Measurements from ENCODE around the gene DTHD1.

Gene DTHD1

DNA sequence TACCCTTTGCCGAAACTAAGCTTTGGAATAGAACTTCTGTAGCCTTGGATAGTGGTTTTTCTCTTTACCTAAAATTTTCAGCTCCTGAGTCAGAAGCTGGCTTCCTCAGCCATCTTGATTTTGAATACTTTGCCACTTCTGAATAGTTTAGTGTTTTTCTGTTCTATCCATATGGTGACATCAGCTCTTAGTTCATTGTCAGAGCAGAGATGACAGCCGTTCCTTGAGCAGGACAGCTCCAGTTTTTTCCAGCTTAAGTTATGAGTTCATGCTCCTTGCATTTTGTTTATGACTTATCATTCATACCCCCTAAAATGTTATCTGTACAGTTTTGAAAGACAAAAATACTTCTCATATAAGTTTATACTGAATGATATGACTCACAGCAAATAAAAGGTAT is 47.8 kb downstream of the DTHD1 start:
- Mint-ChIP-seq H3K4me1 (ENCODE audit: low read depth) (peaks cover 43% of the 10 kb centered on the region), H3K27me3 (no peaks in the 10 kb centered on the region), H3K27ac (peak overlapping the region; percentile 85), H3K9me3 (no peaks in the 10 kb centered on the region), H3K36me3 (ENCODE audit: low read depth) (peaks cover 7% of the 10 kb centered on the region), H3K4me3 (no peak overlapping the region)
- intact Hi-C loops (cut with micrococcal nuclease): loop anchor here (5.0 kb wide), 1 partner anchor 42 kb away; no protein-coding TSS in a partner anchor

GRCh38 chr4:36330796-36331195 is 49.4 kb downstream of the DTHD1 start:
- Mint-ChIP-seq H3K4me1 (ENCODE audit: low read depth) (peaks cover 28% of the 10 kb centered on the region), H3K36me3 (ENCODE audit: low read depth) (peaks cover 7% of the 10 kb centered on the region), H3K27ac (no peak overlapping the region), H3K27me3 (no peaks in the 10 kb centered on the region), H3K9me3 (no peaks in the 10 kb centered on the region), H3K4me3 (no peak overlapping the region)
- intact Hi-C loops (cut with micrococcal nuclease): no loop called here

- Mint-ChIP-seq H3K4me3 (no peak overlapping the region), H3K27me3 (no peaks in the 10 kb centered on the region)
- intact Hi-C loops (cut with micrococcal nuclease): no loop called here
Observed at GRCh38 chr4:36332023-36332781, 50.8 kb downstream of the DTHD1 start.

GRCh38 chr4:36332782-36333131 is 51.3 kb downstream of the DTHD1 start:
- Mint-ChIP-seq H3K4me1 (ENCODE audit: low read depth) (peaks cover 31% of the 10 kb centered on the region), H3K9me3 (no peaks in the 10 kb centered on the region), H3K4me3 (no peak overlapping the region), H3K27me3 (no peaks in the 10 kb centered on the region), H3K27ac (no peak overlapping the region), H3K36me3 (ENCODE audit: low read depth) (peaks cover 7% of the 10 kb centered on the region)
- intact Hi-C loops (cut with micrococcal nuclease): no loop called here

More at GRCh38 chr4:36332023-36332781, 50.8 kb downstream of the DTHD1 start:
- no peaks in the 10 kb centered on the region for H3K9me3 Mint-ChIP-seq
- peaks cover 7% of the 10 kb centered on the region for H3K36me3 Mint-ChIP-seq (ENCODE audit: low read depth)
- H3K4me1 Mint-ChIP-seq (ENCODE audit: low read depth): peaks cover 35% of the 10 kb centered on the region
- no peak overlapping the region for H3K27ac Mint-ChIP-seq

DNA sequence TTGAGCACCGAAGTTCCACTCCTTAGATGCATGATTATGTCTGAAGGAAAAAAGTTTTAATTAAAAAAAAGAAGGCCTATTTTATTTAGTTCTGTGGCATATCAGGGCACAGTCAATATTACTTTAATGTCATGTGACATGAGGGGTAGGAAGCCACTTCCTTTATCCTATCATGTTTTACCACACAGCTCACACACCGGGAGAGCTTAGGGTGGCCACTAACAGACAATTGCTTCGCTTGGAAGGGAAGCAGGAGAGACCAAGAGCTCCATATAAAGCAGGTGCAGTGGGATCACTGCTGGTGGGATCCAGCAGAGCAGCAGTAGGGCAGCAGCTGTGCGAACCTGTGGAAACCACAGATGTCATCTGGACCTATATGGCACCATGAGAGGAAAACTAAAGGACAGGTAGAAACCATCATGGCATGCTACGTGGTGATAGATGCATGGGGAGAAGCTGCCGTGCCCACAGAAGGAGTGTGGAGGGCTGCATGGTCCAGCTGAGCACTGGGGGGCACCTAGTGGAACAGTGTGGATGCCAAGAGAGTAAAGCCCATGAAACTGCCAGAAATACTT is 52.0 kb downstream of the DTHD1 start:
- Mint-ChIP-seq H3K27ac (no peak overlapping the region), H3K4me1 (ENCODE audit: low read depth) (peaks cover 25% of the 10 kb centered on the region), H3K4me3 (no peak overlapping the region), H3K27me3 (no peaks in the 10 kb centered on the region), H3K36me3 (ENCODE audit: low read depth) (peaks cover 7% of the 10 kb centered on the region), H3K9me3 (no peaks in the 10 kb centered on the region)
- intact Hi-C loops (cut with micrococcal nuclease): no loop called here

GRCh38 chr4:36337665-36338185 is 56.3 kb downstream of the DTHD1 start:
- no peaks in the 10 kb centered on the region for H3K9me3 Mint-ChIP-seq
- intact Hi-C loops (cut with micrococcal nuclease): no loop called here

GRCh38 chr4:36338973-36339372 is 57.6 kb downstream of the DTHD1 start:
- no peak overlapping the region for H3K4me3 Mint-ChIP-seq
- intact Hi-C loops (cut with micrococcal nuclease): no loop called here
- H3K27me3 Mint-ChIP-seq: no peaks in the 10 kb centered on the region
- no peaks in the 10 kb centered on the region for H3K9me3 Mint-ChIP-seq
- H3K27ac Mint-ChIP-seq: no peak overlapping the region
- peaks cover 11% of the 10 kb centered on the region for H3K4me1 Mint-ChIP-seq (ENCODE audit: low read depth)
- no peaks in the 10 kb centered on the region for H3K36me3 Mint-ChIP-seq (ENCODE audit: low read depth)

More at GRCh38 chr4:36337665-36338185, 56.3 kb downstream of the DTHD1 start:
- Mint-ChIP-seq H3K36me3 (ENCODE audit: low read depth) (no peaks in the 10 kb centered on the region), H3K27ac (no peak overlapping the region), H3K4me3 (no peak overlapping the region), H3K27me3 (no peaks in the 10 kb centered on the region), H3K4me1 (ENCODE audit: low read depth) (peaks cover 16% of the 10 kb centered on the region)

DNA sequence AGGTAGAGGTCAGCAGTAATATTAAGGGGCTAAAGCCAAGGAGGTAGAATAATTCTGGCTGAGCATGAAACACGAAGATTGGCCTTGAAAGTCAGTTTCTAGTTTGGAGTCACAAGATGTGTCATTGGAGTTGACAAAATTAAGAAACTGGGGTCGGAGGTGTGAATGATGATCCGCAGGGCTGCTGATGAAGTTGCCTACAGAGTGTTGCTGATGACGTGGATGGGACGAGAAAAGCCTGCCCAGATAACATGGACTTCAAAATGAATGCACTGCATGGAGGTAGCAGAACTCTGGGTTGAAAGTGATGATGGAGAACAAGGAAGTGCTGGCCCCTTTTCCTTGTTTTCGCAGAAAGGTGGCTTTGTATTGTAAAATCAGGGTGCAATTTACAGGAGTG is 60.5 kb downstream of the DTHD1 start:
- Mint-ChIP-seq H3K9me3 (no peaks in the 10 kb centered on the region), H3K36me3 (ENCODE audit: low read depth) (no peaks in the 10 kb centered on the region), H3K4me3 (no peak overlapping the region), H3K4me1 (ENCODE audit: low read depth) (peaks cover 3% of the 10 kb centered on the region), H3K27me3 (no peaks in the 10 kb centered on the region), H3K27ac (no peak overlapping the region)
- intact Hi-C loops (cut with micrococcal nuclease): no loop called here

GRCh38 chr4:36343501-36344175 is 62.2 kb downstream of the DTHD1 start:
- intact Hi-C loops (cut with micrococcal nuclease): no loop called here
- no peaks in the 10 kb centered on the region for H3K36me3 Mint-ChIP-seq (ENCODE audit: low read depth)
- no peaks in the 10 kb centered on the region for H3K9me3 Mint-ChIP-seq
- H3K27ac Mint-ChIP-seq: no peak overlapping the region
- no peaks in the 10 kb centered on the region for H3K27me3 Mint-ChIP-seq
- H3K4me1 Mint-ChIP-seq (ENCODE audit: low read depth): peaks cover 6% of the 10 kb centered on the region
- H3K4me3 Mint-ChIP-seq: no peak overlapping the region

DNA sequence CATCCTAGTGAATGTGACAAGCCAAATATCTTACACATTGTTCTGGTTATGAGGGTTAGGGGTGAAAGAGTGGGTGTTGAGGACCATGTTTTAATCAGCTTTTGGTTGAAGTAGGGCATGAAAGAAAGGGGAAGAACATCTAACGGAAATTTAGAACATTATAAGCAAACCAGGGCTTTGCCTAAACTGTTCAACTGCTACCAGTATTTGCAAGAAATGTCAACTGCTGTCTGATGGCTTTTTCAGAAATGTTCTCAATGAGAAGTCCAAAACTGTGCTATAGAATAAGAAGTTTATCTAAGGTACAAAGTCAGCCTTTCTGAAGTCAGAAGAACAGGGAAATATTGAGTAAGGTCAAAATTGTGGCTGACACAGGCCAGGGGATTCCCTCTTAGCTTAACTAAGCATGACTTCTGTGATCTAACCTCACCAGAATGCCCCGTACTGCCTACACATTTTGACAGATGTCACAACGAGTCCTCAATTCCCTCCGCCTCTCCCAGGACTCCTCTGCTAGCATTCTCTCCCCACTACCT is 67.1 kb downstream of the DTHD1 start:
- H3K9me3 Mint-ChIP-seq: no peaks in the 10 kb centered on the region
- no peaks in the 10 kb centered on the region for H3K27me3 Mint-ChIP-seq
- no peaks in the 10 kb centered on the region for H3K36me3 Mint-ChIP-seq (ENCODE audit: low read depth)
- intact Hi-C loops (cut with micrococcal nuclease): loop anchor here (2.0 kb wide), 1 partner anchor 24 kb away; no protein-coding TSS in a partner anchor
- H3K4me1 Mint-ChIP-seq (ENCODE audit: low read depth): peaks cover 27% of the 10 kb centered on the region
- H3K27ac Mint-ChIP-seq: peak overlapping the region; percentile 57
- no peak overlapping the region for H3K4me3 Mint-ChIP-seq

DNA sequence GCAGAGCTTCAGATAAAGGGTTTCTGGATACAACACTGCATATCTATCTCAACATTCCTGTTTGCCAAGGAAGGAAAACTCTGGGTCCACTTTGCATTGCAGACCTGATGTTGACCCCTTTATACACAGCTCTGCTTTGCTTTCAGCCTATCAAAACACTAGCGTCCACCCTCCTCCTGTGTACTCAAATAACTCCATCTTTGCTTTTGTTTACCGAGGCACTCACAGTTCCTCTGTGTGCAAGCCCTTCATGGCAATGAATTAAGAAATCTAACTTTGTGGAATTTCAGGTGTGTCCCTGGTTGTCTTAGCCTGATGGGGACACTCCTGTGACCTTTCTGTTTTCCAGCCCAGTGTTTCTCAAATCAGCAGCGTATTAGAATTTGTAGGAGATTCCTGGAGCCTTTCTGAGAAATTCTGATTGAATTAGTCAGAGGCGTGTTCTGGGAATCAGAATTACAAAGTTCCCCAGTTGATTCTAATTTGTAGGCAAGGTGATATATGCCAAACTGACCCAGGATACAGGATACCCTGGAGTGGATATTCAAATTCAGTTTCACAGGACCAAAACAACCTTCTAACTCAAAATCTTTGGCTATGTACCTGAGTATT is 68.6 kb downstream of the DTHD1 start:
- Mint-ChIP-seq H3K4me1 (ENCODE audit: low read depth) (peaks cover 27% of the 10 kb centered on the region), H3K27me3 (no peaks in the 10 kb centered on the region), H3K27ac (peak overlapping the region; percentile 57), H3K36me3 (ENCODE audit: low read depth) (no peaks in the 10 kb centered on the region), H3K9me3 (no peaks in the 10 kb centered on the region), H3K4me3 (no peak overlapping the region)
- intact Hi-C loops (cut with micrococcal nuclease): loop anchor here (2.0 to 5.0 kb wide), 3 partner anchors 25 to 1042 kb away; no protein-coding TSS in a partner anchor

DNA sequence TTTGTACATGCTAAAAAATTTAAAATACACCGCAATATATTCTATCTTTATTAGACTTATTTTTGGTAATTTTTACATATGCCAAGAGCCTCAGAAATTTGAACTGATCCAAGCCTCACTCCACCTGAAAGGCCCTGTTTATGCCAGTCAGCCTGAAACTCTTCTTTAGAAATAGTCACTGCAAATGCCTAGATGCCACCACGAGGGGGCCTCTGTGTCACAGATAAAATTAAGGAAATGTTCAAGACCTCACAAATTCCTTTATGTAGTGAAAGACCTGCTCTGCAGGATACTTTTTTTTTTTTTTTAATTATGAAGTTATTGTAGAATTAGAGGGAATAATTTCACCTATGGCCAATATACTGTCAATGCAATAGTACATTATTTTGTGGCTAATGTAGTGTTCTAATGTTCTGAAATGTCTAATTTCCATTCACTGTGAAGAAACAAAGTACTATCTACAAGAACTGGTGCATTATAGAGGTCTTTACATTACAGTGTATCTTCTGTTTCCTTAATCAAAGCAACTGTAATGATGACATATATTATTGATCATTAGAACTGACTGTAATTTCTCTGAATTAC is 69.8 kb downstream of the DTHD1 start:
- Mint-ChIP-seq H3K27ac (peak overlapping the region; percentile 57), H3K27me3 (no peaks in the 10 kb centered on the region), H3K36me3 (ENCODE audit: low read depth) (no peaks in the 10 kb centered on the region), H3K9me3 (no peaks in the 10 kb centered on the region), H3K4me3 (no peak overlapping the region), H3K4me1 (ENCODE audit: low read depth) (peaks cover 27% of the 10 kb centered on the region)
- intact Hi-C loops (cut with micrococcal nuclease): loop anchor here (1.0 to 5.0 kb wide), 3 partner anchors 48 to 1041 kb away; no protein-coding TSS in a partner anchor

DNA sequence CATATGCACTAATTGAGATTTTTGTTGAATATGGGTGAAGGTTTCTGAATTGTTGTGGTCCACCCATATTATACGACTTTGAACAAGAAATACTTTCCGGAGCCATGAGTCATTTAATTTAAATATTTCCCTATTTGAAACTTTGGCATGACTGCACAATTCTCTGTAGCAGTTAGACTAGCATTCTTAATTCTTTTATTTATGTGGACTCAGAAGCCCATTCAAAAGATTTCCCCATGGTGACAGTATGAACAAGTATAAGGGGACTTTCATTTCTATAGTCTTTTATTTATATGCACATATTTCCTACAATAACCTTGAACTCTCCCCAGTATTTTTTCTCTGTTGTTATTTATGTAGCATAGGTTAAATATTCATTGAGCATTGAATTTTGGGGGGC is 72.6 kb downstream of the DTHD1 start:
- Mint-ChIP-seq H3K27ac (no peak overlapping the region), H3K36me3 (ENCODE audit: low read depth) (no peaks in the 10 kb centered on the region), H3K4me1 (ENCODE audit: low read depth) (peaks cover 18% of the 10 kb centered on the region), H3K27me3 (no peaks in the 10 kb centered on the region), H3K9me3 (no peaks in the 10 kb centered on the region), H3K4me3 (no peak overlapping the region)
- intact Hi-C loops (cut with micrococcal nuclease): loop anchor here (5.0 kb wide), 2 partner anchors 102 to 1038 kb away; no protein-coding TSS in a partner anchor

Data from dendritic cell treated with granulocyte-macrophage colony-stimulating factor and Interleukin-4, amounts not matched to agents 40 ng/mL and 50 ng/mL, for 4 days (primary cell).